Fibroblast of pulmonary artery (primary cell): ENCODE data around the gene TTR.

Experiments used
- DNase-seq: peaks from one replicate; pipeline ENCODE4 v3.0.0-alpha.2; 2010; ENCODE audit warnings: low read depth
- H3K4me3 ChIP-seq: replicated peaks from 2 replicates; pipeline ENCODE4 v1.5.1; 2011; ENCODE audit warnings: low read depth, mild to moderate bottlenecking, control low read depth, low read length, moderate library complexity
- TF ChIP-seq, protein P1 (sequence below): IDR thresholded peaks from 2 replicates; pipeline ENCODE4 v1.5.1; 2011; ENCODE audit warnings: mild to moderate bottlenecking, control low read depth, low read length, inconsistent platforms; ENCODE audit errors: missing control alignments

Gene TTR

DNA sequence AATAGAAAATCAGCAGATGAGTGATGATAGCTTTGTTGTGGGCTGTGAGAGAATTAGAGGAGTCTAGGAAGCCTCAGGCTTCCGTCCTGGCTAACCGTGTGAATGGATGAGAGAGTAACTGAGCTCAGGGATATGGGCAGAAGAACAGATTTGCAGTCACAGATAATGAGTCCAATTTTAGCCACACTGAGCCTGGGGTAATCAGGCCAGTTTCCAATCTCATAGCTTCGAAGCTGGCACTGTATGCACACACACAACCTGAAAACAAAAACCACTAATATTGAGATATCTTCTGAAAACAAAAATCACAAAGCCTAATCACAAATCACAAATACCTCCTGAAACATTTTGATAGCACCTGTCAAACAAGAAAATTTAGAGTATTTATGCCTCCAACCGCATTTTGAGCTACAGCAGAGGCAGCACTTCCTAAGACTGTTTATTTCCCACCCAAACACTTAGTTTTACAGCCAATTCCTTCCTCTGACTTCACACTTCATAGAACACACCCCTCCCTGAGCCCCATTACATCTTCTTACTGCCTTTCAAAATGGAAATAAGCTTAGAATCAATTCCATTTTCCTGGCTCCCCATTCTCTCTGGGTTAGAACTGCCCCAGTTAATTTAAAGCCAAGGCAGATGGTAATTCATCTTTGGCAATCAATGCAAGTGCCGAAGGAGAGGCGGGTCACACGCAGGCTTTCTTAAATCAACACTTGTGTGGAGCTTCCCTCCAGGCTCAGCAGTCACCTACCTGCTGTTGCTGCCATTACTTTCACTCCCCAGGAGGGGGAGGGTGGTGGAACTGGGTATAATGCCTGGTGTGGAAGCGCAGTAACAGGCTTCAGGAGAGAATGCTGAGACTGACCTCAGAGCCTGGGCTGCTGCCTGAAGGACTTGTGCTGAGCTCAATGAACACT is 18.9 kb downstream of the TTR start:
- TF ChIP-seq, protein P1, sequence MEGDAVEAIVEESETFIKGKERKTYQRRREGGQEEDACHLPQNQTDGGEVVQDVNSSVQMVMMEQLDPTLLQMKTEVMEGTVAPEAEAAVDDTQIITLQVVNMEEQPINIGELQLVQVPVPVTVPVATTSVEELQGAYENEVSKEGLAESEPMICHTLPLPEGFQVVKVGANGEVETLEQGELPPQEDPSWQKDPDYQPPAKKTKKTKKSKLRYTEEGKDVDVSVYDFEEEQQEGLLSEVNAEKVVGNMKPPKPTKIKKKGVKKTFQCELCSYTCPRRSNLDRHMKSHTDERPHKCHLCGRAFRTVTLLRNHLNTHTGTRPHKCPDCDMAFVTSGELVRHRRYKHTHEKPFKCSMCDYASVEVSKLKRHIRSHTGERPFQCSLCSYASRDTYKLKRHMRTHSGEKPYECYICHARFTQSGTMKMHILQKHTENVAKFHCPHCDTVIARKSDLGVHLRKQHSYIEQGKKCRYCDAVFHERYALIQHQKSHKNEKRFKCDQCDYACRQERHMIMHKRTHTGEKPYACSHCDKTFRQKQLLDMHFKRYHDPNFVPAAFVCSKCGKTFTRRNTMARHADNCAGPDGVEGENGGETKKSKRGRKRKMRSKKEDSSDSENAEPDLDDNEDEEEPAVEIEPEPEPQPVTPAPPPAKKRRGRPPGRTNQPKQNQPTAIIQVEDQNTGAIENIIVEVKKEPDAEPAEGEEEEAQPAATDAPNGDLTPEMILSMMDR: peak; percentile 30
- DNase-seq: peak; percentile 22
- no peak overlapping the region for H3K4me3 ChIP-seq

DNA sequence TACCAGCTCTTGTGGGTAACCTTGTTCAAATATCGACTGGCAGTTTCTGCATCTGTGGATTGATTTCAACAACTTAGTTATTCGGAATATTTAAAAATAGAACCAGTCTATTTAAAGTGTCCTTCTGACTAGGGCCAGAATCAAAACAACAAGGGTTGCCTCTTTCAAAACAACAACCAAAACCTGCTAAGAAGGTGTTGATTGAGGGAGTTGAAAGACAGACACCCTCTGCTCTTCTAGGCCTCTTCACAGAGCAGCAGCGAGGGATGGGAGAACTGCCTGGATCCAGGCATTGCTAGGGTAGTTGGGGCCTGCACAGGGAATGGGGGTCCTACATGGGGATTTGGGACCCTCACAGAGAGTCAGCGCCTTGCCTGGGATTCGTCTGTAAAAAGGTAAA is 19.8 kb downstream of the TTR start:
- TF ChIP-seq, protein P1: no peak
- DNase-seq: no peak
- no peak overlapping the region for H3K4me3 ChIP-seq

DNA sequence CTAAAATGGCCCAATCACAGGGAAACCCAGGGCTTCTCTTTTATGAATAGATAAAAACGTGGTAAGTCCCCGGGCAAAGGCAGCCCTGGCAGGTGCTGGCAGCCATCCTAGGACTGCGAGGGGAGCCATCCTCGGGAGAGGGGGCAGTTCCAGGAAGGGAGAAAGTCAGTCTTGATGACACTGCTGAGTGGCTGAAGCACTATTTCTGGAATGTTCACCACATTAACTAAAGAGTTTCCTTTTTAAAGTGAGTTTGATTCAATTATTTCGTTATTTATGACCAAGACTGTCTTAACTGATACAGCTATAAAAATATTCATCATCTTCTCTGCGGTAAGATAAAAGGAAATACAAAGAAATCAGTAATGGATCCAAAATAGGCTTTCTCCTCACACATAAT is 20.4 kb downstream of the TTR start:
- no peak overlapping the region for H3K4me3 ChIP-seq
- DNase-seq: no peak
- TF ChIP-seq, protein P1: no peak

DNA sequence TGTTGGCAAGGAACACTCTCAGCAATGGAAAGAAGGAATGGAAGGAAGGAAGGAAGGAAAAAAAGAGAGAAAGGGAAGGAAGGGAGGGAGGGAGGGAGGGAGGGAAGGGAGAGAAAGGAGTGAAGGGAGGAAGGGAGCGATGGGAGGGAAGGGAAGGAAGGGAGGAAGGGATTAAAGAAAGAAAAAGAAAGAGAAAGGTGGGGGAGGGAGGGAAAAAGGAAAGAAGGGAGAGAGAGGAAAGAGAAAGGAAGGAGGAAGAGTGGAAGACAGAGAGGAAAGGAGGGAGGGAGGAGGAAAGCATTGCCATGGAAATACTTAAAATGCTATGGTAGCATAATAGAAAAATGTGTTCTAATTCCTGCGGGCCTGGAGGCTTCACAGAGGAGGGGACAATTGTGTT is 22.4 kb downstream of the TTR start:
- H3K4me3 ChIP-seq: no peak overlapping the region
- TF ChIP-seq, protein P1: no peak
- DNase-seq: no peak

DNA sequence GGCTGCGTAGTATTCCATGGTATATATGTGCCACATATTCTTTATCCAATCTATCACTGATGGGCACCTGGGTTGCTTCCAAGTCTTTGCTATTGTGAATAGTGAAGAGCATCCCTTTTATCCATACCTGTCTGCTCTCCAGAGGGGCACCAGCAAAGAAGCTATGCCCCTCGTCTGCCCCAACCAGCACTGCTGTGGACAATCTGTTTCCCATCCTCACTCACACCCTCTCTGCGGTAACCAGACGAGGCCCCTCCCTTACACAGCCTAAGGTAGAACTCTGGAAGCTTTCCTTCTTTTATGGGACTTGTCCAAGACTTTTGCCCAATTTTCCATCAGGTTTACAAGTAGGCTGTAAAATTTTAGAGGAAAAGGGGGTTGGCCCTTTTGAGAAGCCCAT is 24.9 kb downstream of the TTR start:
- no peak for DNase-seq
- TF ChIP-seq, protein P1: no peak
- H3K4me3 ChIP-seq: no peak overlapping the region

DNA sequence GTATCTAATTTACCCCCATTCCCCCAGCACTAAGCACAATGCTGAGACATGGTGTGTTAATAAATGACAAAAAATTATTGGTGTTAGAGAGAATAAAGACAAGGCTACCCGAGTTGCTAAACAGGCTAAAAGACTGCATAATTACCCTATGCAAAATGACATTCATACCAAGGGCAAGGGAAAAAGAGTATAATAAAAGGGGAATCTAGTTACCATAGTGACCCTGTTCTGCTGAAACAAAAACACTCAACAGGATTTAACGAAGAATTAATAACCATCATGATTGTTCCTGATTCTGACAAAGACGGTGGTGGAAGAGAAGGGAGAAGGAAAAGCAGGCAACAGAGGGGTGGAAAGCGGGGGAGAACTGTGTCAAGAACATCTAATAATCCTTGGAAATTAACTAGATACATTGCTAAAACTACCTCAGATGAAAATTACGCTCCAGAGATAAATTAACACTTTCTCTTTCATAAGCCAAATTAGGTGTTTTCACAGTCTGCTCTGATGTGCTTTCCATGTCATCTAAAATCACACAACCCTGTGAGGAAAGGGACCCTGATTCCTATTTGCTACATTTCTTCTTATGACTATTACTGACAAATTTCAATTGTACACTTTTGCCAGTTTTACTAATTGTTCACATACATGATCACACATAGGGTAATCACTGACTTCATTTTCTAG is 25.5 kb downstream of the TTR start:
- H3K4me3 ChIP-seq: no peak overlapping the region
- TF ChIP-seq, protein P1: no peak
- no peak for DNase-seq
